Measurements from ENCODE around the gene CCDC6.
A peak's percentile ranks its signal among the peaks of the same experiment; 100 is the strongest.
"Not testable (repeated sequence)": the region's sequence is repeated elsewhere in the genome, so short reads cannot be mapped to it uniquely, and the experiment has no call there.

CCDC6 gene

DNA sequence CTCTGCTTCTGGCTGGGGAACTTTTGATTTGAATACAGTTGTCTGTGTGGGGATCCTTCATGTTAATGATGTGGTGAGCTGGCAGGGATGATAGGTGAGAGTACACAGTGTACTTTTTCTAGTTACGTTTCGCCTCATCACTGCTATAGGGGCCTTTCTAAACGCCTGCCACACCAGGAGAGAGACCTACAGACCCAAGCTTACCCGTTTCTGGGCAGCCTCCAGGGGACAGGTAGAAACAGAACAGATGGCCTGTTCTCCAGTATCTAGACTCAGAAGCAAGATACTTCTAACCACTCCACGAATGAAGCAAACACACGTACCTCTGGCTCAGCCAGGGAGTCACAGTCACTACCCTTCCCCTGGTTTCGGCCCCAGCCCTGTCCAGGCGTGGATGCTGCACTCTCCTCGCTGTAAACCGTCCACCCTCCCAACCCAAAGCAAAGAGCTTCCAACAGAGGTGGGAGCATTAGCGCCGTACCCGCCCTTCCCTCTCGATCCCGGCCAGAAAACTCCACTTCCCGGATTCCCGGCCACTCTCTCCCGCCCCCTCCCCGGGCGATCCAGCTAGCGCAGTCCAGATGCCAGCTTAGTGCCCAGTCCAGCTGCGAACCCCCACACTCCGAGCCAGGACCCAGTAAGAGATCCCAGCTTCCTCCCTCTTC is 1.2 kb downstream of the CCDC6 start:
- DNase-seq: no peak

GRCh38 chr10:59904426-59905065 is 1.8 kb downstream of the CCDC6 start:
- no peak for DNase-seq

DNA sequence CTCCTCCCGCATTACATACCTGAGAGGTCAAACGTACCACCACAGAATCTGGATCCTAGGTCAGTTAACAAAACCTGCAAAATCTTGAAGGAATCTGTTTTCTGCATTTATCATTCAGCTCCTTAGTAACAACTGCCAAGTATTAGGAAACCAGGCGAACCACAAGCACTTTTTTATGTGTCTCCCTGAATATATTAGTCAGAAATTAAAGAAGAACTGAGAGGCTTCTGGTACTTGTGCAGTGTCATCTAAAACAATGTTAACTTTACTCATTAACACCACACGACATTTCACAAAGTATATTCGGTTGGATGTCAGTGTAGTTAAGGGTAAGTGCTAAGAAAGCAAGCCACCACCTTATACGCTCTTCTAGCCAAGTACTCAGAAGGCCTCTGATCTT is 2.5 kb downstream of the CCDC6 start:
- no peak for DNase-seq

DNA sequence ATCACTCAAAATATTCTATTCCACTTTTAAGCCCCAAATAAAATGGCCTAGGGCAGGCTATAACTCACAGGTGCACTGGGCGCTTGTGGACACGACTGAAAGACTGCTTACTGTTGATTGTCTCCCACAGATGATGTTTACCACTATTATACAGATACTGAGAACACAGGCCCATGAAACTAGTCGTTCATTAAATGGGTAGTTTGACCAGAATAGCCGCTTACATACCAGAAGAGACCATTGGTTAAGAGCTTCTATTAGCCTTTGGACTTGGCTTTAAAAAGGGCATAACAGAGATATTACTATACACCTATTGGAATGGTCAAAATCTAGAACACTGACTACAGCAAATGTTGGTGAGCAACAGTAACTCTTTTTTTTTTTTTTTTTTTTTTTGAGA is 4.3 kb downstream of the CCDC6 start:
- DNase-seq: no peak

DNA sequence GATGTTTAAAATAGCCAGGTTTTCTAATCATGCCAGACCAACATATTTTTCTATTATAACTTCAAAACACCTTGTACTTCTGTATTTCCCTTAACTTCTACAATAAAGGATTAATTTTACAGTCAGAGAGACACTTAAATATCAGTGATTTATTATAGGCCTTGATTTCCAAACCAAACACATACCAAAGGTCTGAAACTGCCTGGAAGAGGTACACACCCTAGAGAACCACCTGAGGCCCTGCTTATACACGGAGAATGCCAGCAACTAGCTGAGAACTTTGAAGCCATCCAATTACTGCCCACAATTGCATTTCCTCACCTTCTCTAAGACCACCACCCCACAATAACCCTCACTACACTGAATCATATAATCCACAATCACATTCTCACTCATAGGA is 4.9 kb downstream of the CCDC6 start:
- DNase-seq: no peak

DNA sequence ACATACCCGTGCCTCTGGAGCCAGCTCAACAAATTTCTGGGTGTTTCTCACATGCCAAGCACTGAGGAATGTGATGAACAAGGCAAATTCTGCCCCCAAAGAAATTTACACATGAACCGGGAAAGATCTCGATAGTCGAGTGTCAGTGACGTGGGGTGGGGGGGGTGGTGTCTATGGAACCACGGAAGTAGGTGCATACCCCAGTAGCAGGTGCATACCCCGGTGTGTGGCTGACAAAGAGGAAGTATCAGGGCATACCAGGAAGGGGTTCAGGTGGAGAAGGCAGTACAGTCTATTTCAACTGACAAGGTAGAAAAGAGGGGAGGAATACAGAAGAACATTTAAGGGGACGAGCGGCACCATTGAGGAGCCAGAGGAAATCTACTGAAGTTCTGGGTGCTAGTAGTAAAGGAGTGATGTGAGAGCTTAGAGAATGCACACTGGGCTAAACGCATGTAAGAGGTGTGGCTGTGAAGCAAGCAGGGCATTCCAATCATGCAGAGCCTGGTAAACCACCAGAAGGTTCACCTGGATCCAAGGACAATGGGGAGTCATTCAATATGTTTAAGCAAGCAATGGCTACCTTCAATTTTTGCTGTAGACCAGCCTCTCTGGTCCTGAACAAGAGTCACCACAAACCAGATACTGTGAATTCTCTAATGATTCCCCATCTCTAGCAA is 6.2 kb downstream of the CCDC6 start:
- DNase-seq: peak; percentile 26

- DNase-seq: no peak
Observed at GRCh38 chr10:59898125-59898835, 8.1 kb downstream of the CCDC6 start.

GRCh38 chr10:59896191-59896590 is 10.2 kb downstream of the CCDC6 start:
- no peak for DNase-seq

DNA sequence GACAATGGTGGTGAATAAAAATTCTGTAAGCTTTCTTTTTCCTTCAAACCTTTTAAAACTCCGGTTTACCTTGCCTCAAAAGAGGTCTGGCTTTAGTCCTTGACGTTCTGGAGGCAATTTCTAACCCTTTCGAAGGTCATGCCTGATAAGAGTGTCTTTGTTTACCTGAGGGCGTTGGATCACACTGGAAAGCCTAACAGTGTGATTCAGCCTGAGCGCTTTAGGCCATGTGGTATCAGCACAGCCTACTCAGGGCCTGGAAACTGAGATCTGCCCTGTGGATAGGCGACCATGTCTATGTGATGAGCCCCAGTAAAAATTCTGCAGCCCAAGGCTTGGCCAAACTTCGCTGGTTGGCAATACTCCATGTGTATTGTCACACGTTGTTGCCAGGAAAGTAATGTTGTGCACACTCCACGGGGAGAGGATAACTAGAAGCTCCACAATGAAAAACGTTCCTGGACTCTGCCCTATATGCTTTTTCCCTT is 10.7 kb downstream of the CCDC6 start:
- no peak for DNase-seq

DNA sequence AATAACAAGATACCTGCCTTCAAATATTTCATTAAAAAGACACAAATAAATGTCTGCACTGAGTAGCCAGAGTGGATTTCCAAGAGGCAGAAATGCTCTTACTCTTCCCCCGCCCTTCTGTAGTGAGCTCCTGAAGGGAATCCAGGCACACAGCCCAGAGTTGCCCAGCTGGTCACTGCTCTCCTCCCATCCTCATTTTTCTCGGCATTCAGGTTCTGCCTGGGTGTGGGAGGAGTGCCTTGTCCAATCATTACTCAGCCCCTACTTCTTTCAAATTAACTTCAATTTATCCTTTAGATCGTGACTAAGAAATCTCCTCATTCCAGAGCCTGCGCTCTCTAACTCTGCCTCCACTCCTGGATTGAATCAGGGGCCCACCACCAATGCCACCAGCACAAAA is 12.2 kb downstream of the CCDC6 start:
- no peak for DNase-seq

- peak; percentile 33 for DNase-seq
Observed at GRCh38 chr10:59892697-59893096, 13.7 kb downstream of the CCDC6 start.

- DNase-seq: no peak
Observed at GRCh38 chr10:59891936-59892335, 14.4 kb downstream of the CCDC6 start.

DNA sequence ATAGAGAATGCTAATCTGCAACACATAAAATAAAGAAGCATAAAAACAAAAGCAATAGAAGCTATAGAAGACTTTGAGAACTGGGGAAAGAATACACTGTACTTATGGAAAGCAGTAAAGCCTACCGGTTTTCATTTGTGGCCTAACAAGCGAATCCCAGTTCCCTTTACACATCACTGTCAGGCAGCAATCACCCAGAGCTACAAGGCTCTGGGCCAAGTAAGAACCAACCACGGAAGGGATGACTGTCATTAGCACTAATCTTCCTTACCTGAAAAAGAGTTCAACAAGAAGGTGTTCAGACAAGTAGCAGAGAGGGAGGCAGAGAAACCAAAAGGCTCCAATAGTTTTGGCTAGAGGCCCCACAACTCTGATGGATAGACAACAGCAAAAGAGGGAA is 15.0 kb downstream of the CCDC6 start:
- DNase-seq: no peak

DNA sequence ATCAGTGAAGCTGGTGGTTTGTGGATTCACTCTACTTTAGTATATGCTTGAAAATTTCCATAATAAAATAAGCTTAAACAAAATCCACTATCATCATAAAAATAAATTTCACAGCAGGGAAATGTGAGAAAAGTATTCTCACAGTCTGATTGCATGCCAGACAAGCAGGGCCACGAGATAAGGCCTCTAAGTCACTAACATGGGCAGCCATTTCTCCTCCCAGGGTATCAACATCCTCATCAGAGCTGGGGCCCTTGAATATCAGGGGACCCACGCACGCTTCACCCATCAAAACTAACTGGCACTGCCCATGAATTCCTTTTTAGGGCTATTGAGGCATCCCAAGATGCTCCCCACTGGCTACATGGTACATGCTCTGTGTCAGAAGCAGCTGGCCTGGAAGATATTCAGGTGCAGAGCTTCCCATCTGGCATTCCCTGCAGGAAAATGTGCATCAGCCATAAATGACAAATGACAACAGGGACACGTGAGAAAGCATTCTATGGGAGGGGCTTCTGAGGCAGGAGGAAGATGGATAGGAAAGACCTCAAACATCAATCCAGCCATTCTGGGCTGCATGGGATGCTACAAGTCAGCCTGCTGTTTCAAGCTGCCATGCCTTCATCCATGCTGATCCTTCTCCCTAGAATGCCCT is 17.4 kb downstream of the CCDC6 start:
- DNase-seq: no peak

DNA sequence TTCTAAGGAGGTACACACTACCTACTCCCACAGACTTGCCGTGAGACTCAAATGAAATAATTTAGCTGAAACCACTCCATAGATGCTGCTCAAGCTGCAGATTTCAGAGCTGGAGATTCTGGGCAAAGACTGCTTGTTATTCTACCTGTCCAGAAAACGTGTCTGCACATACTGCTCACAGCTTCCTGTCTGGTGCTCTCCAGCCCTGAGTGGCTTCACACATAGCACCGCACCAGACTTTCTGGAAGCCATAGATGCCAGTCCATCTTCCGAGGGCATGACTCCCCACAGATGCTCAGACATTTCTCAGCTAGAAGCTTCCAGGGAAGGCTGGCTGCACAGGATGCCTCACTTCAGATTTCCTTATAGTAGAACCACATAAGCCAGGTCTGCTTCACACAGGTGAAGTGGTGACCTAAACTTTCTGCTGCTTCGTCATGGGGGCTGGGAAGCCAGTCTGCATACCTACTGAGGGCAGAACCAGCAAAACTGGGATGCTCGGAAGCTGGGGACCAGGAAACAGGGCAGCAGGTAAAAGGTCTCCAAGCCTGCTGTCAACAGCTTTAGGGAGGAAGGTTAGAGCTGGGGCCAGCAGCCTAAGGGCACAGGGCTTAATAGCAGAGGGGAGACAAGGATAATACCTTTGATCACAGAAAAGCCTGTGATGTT is 18.2 kb downstream of the CCDC6 start:
- no peak for DNase-seq

DNA sequence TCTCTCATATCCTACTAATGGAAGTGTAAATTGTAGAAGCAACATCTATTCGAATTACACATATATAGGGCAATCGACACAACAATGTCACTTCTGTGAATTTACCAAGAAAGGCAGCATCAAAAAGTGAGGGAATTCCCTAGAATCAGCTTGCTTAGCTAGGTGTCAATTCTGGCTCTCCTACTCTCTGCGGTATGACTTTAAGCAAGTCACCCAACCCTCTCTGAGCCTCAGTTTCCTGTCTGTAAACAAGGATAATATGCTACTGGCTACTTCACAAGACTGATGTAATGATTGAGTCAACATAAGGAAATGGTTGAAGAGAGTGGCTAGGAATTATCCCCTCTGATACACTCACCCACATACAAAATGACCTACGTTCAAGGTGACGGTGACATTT is 19.4 kb downstream of the CCDC6 start:
- DNase-seq: no peak

DNA sequence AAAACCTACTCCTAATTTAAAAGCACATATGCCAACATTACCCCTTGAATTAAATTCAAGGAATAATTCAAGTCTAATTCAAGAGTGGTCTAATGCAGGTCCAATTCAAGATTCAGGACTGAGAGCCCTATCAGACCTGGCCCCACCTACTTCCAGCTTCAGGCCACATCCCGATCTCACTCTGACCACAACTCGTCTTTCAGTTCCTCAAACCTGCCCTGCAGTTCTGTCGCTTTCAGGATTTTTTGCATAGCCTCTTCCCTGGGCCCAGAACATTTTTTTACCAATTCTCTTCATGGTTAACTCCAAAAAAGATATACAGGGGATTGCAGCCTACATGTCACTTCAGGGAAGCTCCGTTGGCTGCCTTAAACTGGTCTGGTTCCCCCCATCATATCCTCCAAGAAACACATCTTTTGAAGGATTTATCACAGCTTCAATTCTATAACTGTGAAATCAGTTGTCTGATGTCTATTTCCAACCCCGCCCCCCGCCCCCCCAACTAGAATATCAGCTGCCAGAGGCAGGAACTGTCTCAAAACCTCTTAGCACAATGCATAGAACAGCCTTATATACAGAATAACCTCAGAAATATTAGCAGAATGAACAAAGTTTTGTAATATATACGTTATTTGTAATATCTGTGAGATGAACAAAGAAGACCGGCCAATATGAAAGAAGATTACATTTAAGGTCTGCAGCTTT is 20.8 kb downstream of the CCDC6 start:
- peak; percentile 59 for DNase-seq

- DNase-seq: not testable (repeated sequence)
Observed at GRCh38 chr10:59884893-59885292, 21.5 kb downstream of the CCDC6 start.

DNA sequence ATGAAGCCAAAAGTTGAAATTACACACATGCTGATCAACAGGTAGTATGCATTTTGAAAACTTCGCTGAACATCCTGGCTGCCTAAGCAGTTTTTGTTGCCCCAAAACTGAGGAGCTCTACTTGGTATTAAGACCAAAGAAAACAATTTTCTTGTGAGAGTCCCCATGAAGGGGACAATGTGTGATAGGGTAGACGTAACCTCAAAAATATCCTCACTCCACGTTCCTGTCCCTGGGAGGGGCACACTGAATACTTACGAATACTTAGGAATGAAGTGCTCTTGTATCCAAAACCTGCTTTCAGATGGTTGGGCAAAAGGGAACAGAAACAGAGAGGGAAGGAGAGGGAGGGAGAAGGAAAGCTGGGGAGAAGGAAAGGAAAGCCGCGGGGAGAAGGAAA is 24.7 kb downstream of the CCDC6 start:
- no peak for DNase-seq

- DNase-seq: peak; percentile 35
Observed at GRCh38 chr10:59880971-59881510, 25.3 kb downstream of the CCDC6 start.

GRCh38 chr10:59880019-59880717 is 26.2 kb downstream of the CCDC6 start:
- DNase-seq: no peak

Data from CD4-positive, alpha-beta T cell treated with Interleukin-15 for 1 hour (primary cell).